GM12878 (cell line): ENCODE results near the gene NRXN3. TPM values are rescaled to one million over a fixed set of nuclear protein-coding genes. Genes with fewer than 3 reads are reported as not detected.

Experiments used
- ATAC-seq: fragments of 200-7000 bp; cut with Tn5 transposase; 3 replicates; pipeline ENCODE4 v1.9.1; 2020; ENCODE audit warnings: mild to moderate bottlenecking, moderate library complexity
- BruUV-seq: library from RNA; stranded (reverse); fragments of 400-500 nt; replicated peaks from 2 replicates; lab custom pipeline; 2021; lab: Mats Ljungman, UMichigan
- CTCF ChIA-PET: fragments of 300-600 bp; sonication (Branson Sonifier 250); formaldehyde crosslinking; extraction: SDS; loops from one replicate; lab custom pipeline; 2021; ENCODE audit warnings: inconsistent platforms; lab: Yijun Ruan, JAX
- POLR2A ChIA-PET: fragments of 350-600 bp; formaldehyde crosslinking; extraction: SDS; loops from one replicate; lab custom pipeline; 2021; ENCODE audit warnings: inconsistent platforms; lab: Charles Lee
- RAD21 ChIA-PET: fragments of 300-600 bp; sonication (Branson Sonifier 250); formaldehyde crosslinking; loops from one replicate; lab custom pipeline; 2023; ENCODE audit warnings: antibody characterized with exemption; ENCODE audit not compliant: unreplicated experiment; lab: Charles Lee
- SMC1A ChIA-PET: fragments of 300-600 bp; sonication (Branson Sonifier 250); formaldehyde crosslinking; loops from one replicate; lab custom pipeline; 2023; ENCODE audit not compliant: unreplicated experiment, uncharacterized antibody; lab: Charles Lee
- DNase-seq: peaks from one replicate; pipeline ENCODE4 v3.0.0-alpha.2; 2011; ENCODE audit warnings: low read depth, low spot score
- FAIRE-seq: peaks from 3 replicates; lab custom pipeline; 2011; peaks lifted over from hg19 to GRCh38; lab: Jason Lieb, UNC
- H2AFZ ChIP-seq: 2 replicates; pipeline ENCODE4 v1.6.0; 2011; ENCODE audit warnings: low read depth, low read length, control low read depth; ENCODE audit not compliant: control insufficient read depth
- H3K27ac ChIP-seq: 2 replicates; pipeline ENCODE4 v1.5.1; 2011; ENCODE audit warnings: control low read depth; ENCODE audit not compliant: control insufficient read depth, insufficient read depth
- H3K27me3 ChIP-seq, 2 experiments: replicated peaks in 1 of 2; 2 replicates each; pipeline versions ENCODE4 v1.6.0 to v1.6.1; 2011; ENCODE audit warnings: low read length in 1 of 2; ENCODE audit not compliant: control insufficient read depth in 2 of 2, insufficient read depth in 2 of 2
- H3K36me3 ChIP-seq, 2 experiments: 2 replicates each; pipeline ENCODE4 v1.5.1; 2011; ENCODE audit warnings: low read length in 1 of 2; ENCODE audit not compliant: control insufficient read depth in 2 of 2, insufficient read depth in 2 of 2
- H3K4me1 ChIP-seq: 2 replicates; pipeline ENCODE4 v1.6.1; 2011; ENCODE audit warnings: mild to moderate bottlenecking, low read length, moderate library complexity, mixed read lengths; ENCODE audit not compliant: control insufficient read depth, insufficient read depth
- H3K4me2 ChIP-seq: 2 replicates; pipeline ENCODE4 v1.6.0; 2011; ENCODE audit warnings: control low read depth; ENCODE audit not compliant: control insufficient read depth, insufficient read depth
- H3K4me3 ChIP-seq: fragments of 200-600 bp; sonication (generic); 2 replicates; pipeline ENCODE4 v1.5.1; 2016
- H3K79me2 ChIP-seq: 2 replicates; pipeline ENCODE4 v1.6.0; 2011; ENCODE audit warnings: low read length; ENCODE audit not compliant: control insufficient read depth, insufficient read depth
- H3K9ac ChIP-seq: 2 replicates; pipeline ENCODE4 v1.8.0; 2011; ENCODE audit warnings: low read length, control low read depth, mixed read lengths; ENCODE audit not compliant: control insufficient read depth, insufficient read depth
- H3K9me3 ChIP-seq: replicated peaks from 3 replicates; pipeline ENCODE4 v1.5.1; 2011; ENCODE audit warnings: mild to moderate bottlenecking, low read length; ENCODE audit not compliant: control insufficient read depth, insufficient read depth
- H4K20me1 ChIP-seq: 2 replicates; pipeline ENCODE4 v1.6.0; 2011; ENCODE audit not compliant: control insufficient read depth, insufficient read depth
- FOXK2 ChIP-seq: fragments of 450-650 bp; IDR thresholded peaks from 2 replicates; pipeline ENCODE4 v1.6.1; 2017; ENCODE audit warnings: mild to moderate bottlenecking, moderate library complexity
- HDAC6 ChIP-seq: fragments of 200-600 bp; sonication (generic); IDR thresholded peaks from one replicate; pipeline ENCODE4 v1.8.0; 2017; ENCODE audit warnings: antibody characterized with exemption; ENCODE audit not compliant: unreplicated experiment
- JUNB ChIP-seq: IDR thresholded peaks from 2 replicates; pipeline ENCODE4 v1.6.1; 2016; ENCODE audit warnings: antibody characterized with exemption, mild to moderate bottlenecking
- MAX ChIP-seq: IDR thresholded peaks from 2 replicates; pipeline ENCODE4 v1.6.1; 2012; ENCODE audit warnings: low read depth, low read length, improper control_type of control experiment
- SRF ChIP-seq, 2 experiments: IDR thresholded peaks; 2 replicates each; pipeline ENCODE4 v1.6.1; 2011; ENCODE audit warnings: low read depth in 2 of 2, low read length in 2 of 2, mild to moderate bottlenecking in 1 of 2, moderate library complexity in 1 of 2
- TCF12 ChIP-seq: IDR thresholded peaks from 2 replicates; pipeline ENCODE4 v1.6.1; 2011; ENCODE audit warnings: low read depth, mild to moderate bottlenecking, low read length
- whole genome bisulfite sequencing: methylation state at CpG from one replicate; pipeline ENCODE4 v1.1.6; 2016; ENCODE audit warnings: low lambda C conversion rate; ENCODE audit not compliant: insufficient replicate concordance, insufficient coverage; ENCODE audit errors: missing lambda C conversion rate; 5-methylcytosine and 5-hydroxymethylcytosine counted together
- in situ Hi-C: fragments of 300-500 bp; cut with MboI; formaldehyde crosslinking; loops from 9 replicates; pipeline ENCODE4 v1.14.3; 2018; ENCODE audit warnings: mixed read lengths
- intact Hi-C: fragments of 100-400 bp; cut with micrococcal nuclease; formaldehyde crosslinking; loops from one replicate; pipeline ENCODE4 v1.14.2; 2022; ENCODE audit not compliant: unreplicated experiment
- polyA plus RNA-seq, 11 experiments: library from polyadenylated mRNA; depleted of rRNA in 4 of 11; unstranded in 6 of 11; stranded (reverse) in 5 of 11; fragments of >200 nt; fragmentation: Nextera tagmentation in 4 of 11; fragmentation: Illumina TruSeq in 1 of 11; extraction: Ambion mirVana in 4 of 11; extraction: Trizol in 1 of 11; gene quantifications; 1 replicate in 1 of 11; 2 replicates in 10 of 11; pipeline versions ENCODE4 v1.2.1 to v1.2.3, GENCODE V29; 2011 to 2016; ENCODE audit warnings: inconsistent platforms in 2 of 11, missing spikeins in 2 of 11, low read depth in 1 of 11
- total RNA-seq, 4 experiments: library from RNA; depleted of rRNA in 3 of 4; stranded (reverse); fragments of >200 nt in 3 of 4; fragmentation: Illumina TruSeq in 1 of 4; extraction: Trizol in 1 of 4; gene quantifications; 2 replicates each; pipeline versions ENCODE4 v1.2.1 to v1.2.3, GENCODE V29; 2013 to 2021
- TF ChIP-seq, protein P1 (sequence below): fragments of 450-650 bp; IDR thresholded peaks from 2 replicates; pipeline ENCODE4 v1.6.1; 2017; ENCODE audit warnings: mild to moderate bottlenecking, moderate library complexity

NRXN3 gene
- total and polyA plus RNA-seq, 10 of the 15 experiments (the other 5 are each of a cell fraction or from before 2014, with no cell fraction given) = 0.52 to 3.3 (median 1.4) TPM

DNA sequence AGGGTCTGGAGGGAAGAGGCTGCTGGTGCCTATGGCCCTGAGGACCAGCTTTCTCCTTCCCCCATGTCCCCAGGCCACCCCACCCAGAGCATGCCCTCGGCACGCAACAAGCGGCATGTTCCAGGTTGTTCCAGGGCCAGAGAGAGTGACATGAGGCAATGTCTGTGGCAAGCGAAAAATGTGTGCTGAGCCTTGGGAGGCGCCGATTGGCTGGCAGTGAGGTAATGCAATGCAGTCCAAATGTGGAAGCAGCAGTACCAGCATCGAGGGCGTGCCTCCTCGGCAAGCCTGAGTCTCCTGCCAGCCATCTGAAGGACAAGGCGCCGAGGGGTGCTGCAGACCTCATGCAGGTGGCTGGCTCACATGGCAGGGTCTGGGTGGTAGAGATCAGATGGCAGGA is 423.8 kb downstream of the NRXN3 start:
- Histone ChIP-seq H3K9me3 (no peaks in the 10 kb centered on the region), H3K4me3 (no peak overlapping the region), H3K9ac (no peak overlapping the region), H3K4me1 (no peaks in the 10 kb centered on the region), H4K20me1 (no peaks in the 10 kb centered on the region), H3K36me3 (no peaks in the 10 kb centered on the region), H3K27ac (no peak overlapping the region), H3K79me2 (no peaks in the 10 kb centered on the region), H2AFZ (no peak overlapping the region), H3K27me3 (no peaks in the 10 kb centered on the region), H3K4me2 (no peak overlapping the region)
- ChIA-PET POLR2A (no interaction called here), RAD21 (no interaction called here), CTCF (interaction anchor here (3.6 kb wide), 1 partner anchor 27 kb away, joined by 9 read pairs; no protein-coding TSS in a partner anchor), SMC1A (no interaction called here)
- WGBS = 48% methylated on average over 11 of the region's 11 CpGs
- DNase-seq (no peak), FAIRE-seq (no peak), ATAC-seq (no peak)
- no TSS peak for BruUV-seq
- in situ Hi-C loops (loop anchor here (10.0 to 25.0 kb wide), 2 partner anchors 729 to 932 kb away; no protein-coding TSS in a partner anchor), intact Hi-C loops (no loop called here)
- TF ChIP-seq MAX = no peak
- no peak for TF ChIP-seq JUNB
- no peak for TF ChIP-seq SRF (IDR thresholded peaks at IDR 0.05; ENCODE audit: low read depth in 2 of 2, low read length in 2 of 2)
- TF ChIP-seq, protein P1, sequence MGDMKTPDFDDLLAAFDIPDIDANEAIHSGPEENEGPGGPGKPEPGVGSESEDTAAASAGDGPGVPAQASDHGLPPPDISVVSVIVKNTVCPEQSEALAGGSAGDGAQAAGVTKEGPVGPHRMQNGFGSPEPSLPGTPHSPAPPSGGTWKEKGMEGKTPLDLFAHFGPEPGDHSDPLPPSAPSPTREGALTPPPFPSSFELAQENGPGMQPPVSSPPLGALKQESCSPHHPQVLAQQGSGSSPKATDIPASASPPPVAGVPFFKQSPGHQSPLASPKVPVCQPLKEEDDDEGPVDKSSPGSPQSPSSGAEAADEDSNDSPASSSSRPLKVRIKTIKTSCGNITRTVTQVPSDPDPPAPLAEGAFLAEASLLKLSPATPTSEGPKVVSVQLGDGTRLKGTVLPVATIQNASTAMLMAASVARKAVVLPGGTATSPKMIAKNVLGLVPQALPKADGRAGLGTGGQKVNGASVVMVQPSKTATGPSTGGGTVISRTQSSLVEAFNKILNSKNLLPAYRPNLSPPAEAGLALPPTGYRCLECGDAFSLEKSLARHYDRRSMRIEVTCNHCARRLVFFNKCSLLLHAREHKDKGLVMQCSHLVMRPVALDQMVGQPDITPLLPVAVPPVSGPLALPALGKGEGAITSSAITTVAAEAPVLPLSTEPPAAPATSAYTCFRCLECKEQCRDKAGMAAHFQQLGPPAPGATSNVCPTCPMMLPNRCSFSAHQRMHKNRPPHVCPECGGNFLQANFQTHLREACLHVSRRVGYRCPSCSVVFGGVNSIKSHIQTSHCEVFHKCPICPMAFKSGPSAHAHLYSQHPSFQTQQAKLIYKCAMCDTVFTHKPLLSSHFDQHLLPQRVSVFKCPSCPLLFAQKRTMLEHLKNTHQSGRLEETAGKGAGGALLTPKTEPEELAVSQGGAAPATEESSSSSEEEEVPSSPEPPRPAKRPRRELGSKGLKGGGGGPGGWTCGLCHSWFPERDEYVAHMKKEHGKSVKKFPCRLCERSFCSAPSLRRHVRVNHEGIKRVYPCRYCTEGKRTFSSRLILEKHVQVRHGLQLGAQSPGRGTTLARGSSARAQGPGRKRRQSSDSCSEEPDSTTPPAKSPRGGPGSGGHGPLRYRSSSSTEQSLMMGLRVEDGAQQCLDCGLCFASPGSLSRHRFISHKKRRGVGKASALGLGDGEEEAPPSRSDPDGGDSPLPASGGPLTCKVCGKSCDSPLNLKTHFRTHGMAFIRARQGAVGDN = no peak
- TF ChIP-seq FOXK2 = no peak
- TF ChIP-seq HDAC6 = no peak
- no peak for TF ChIP-seq TCF12
